ENCODE results near the gene ILF3. TPM values are rescaled to one million over a fixed set of nuclear protein-coding genes. Genes with fewer than 3 reads are reported as not detected.

The ILF3 gene
- polyA plus RNA-seq, 3 donors, result 34.4 to 189 (median 48.1) TPM

DNA sequence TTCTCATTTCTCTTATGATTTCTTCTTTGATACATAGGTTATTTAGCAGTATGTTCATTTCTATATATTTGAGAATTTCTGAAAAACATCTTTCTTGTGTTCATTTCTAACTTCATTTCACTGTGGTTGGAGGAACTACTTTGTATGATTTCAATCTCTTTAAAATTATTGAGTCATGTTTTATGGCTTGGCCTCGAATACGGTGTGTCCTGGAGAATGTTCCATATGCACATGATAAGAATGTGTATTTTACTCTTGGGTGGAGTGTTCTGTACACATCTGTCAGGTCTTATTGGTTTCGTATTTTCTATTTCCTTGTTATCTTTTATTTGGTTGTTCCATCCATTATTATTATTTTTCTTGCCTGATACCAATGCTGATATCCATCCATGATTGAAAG is 86.7 kb downstream of the ILF3 start:
- no peak overlapping the region for H3K4me3 ChIP-seq (replicated peaks in 1 of 3; ENCODE audit: low read depth in 2 of 3, low read length in 3 of 3)
- intact Hi-C loops (cut with micrococcal nuclease), result no loop called here
- H4K20me1 ChIP-seq (ENCODE audit: insufficient read depth, low read length), result peaks cover 98% of the 10 kb centered on the region
- Mint-ChIP-seq H3K4me3 (no peak overlapping the region), H3K27me3 (ENCODE audit: low read depth in 3 of 3) (no peaks in the 10 kb centered on the region), H3K36me3 (peaks cover 17 to 34% of the 10 kb centered on the region in 2 donors), H3K4me1 (peaks cover 78% of the 10 kb centered on the region), H3K27ac (peak overlapping the region in 4 of 7 donors; percentile 12 to 66 (median 27)), H3K9me3 (no peaks in the 10 kb centered on the region)
- H3K4me1 ChIP-seq (ENCODE audit: control insufficient read depth in 1 of 2, insufficient read depth in 2 of 2, low read length in 2 of 2), result peaks cover 55 to 64% of the 10 kb centered on the region in 2 donors
- no peak overlapping the region for H3K27ac ChIP-seq (ENCODE audit: low read depth in 1 of 2, low read length in 2 of 2)
- no peak overlapping the region for H3K4me2 ChIP-seq (replicated peaks; ENCODE audit: extremely low read depth, low read length, poor library complexity, severe bottlenecking)
- no peak overlapping the region for H3K9ac ChIP-seq (ENCODE audit: insufficient read depth, low read length, poor library complexity, severe bottlenecking)
- peaks cover 0 to 15% of the 10 kb centered on the region in 2 donors for H3K36me3 ChIP-seq (replicated peaks in 1 of 2; ENCODE audit: control insufficient read depth in 1 of 2, insufficient read depth in 2 of 2, low read length in 2 of 2)
- H3K9me3 ChIP-seq (replicated peaks in 1 of 2; ENCODE audit: control insufficient read depth in 1 of 2, insufficient read depth in 1 of 2, low read length in 2 of 2), result no peaks in the 10 kb centered on the region
- no peaks in the 10 kb centered on the region for H3K27me3 ChIP-seq (ENCODE audit: control insufficient read depth in 2 of 2, insufficient read depth in 2 of 2, low read length in 2 of 2)
- H2AFZ ChIP-seq (ENCODE audit: insufficient read depth, low read depth, low read length, poor library complexity, severe bottlenecking), result no peak overlapping the region
- TF ChIP-seq, protein P1, sequence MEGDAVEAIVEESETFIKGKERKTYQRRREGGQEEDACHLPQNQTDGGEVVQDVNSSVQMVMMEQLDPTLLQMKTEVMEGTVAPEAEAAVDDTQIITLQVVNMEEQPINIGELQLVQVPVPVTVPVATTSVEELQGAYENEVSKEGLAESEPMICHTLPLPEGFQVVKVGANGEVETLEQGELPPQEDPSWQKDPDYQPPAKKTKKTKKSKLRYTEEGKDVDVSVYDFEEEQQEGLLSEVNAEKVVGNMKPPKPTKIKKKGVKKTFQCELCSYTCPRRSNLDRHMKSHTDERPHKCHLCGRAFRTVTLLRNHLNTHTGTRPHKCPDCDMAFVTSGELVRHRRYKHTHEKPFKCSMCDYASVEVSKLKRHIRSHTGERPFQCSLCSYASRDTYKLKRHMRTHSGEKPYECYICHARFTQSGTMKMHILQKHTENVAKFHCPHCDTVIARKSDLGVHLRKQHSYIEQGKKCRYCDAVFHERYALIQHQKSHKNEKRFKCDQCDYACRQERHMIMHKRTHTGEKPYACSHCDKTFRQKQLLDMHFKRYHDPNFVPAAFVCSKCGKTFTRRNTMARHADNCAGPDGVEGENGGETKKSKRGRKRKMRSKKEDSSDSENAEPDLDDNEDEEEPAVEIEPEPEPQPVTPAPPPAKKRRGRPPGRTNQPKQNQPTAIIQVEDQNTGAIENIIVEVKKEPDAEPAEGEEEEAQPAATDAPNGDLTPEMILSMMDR (IDR thresholded peaks at IDR 0.05), result no peak
- peaks cover 100% of the 10 kb centered on the region for H3K79me2 ChIP-seq (ENCODE audit: insufficient read depth, low read length)
- no peak for DNase-seq
- WGBS (ENCODE audit: insufficient coverage), result no CpG with 5 or more reads among the region's 3 CpGs

Small RNA genes lying within 50 kb of the gene (small RNA-seq; reads per million reads assigned to genes)
- not detected for gene MIR638 (ENCODE audit: insufficient read length, low read depth)

Other genes with a start within 250 kb of the ILF3 start
- 10 to 100 TPM in 1 of 3 donors, 1 to 10 TPM in 2; 4.7 to 14.8 (median 5.8) TPM for gene PDE4A, start 233.8 kb upstream of the ILF3 start, polyA plus RNA-seq
- gene KEAP1, start 151.0 kb upstream of the ILF3 start, polyA plus RNA-seq, result 10 to 100 TPM; 26.0 to 32.6 (median 26.1) TPM
- gene S1PR5, start 136.9 kb upstream of the ILF3 start, polyA plus RNA-seq, result under 1 TPM in 2 of 3 donors, not detected in 1; 0.18 to 0.46 TPM
- gene ATG4D, start 110.4 kb upstream of the ILF3 start, polyA plus RNA-seq, result 10 to 100 TPM; 10.7 to 52.8 (median 11.9) TPM
- gene KRI1, start 88.3 kb upstream of the ILF3 start, polyA plus RNA-seq, result 10 to 100 TPM in 1 of 3 donors, 1 to 10 TPM in 2; 3.9 to 21.0 (median 6.1) TPM
- gene CDKN2D, start 85.4 kb upstream of the ILF3 start, polyA plus RNA-seq, result 100 to 1,000 TPM; 115 to 166 (median 130) TPM
- gene AP1M2, start 67.0 kb upstream of the ILF3 start, polyA plus RNA-seq, result under 1 TPM in 1 of 3 donors, not detected in 2; 0.36 TPM
- 10 to 100 TPM; 43.5 to 95.9 (median 69.4) TPM for gene SLC44A2, start 28.8 kb upstream of the ILF3 start, polyA plus RNA-seq
- gene QTRT1, start 47.1 kb downstream of the ILF3 start, polyA plus RNA-seq, result 10 to 100 TPM in 2 of 3 donors, 1 to 10 TPM in 1; 9.9 to 29.6 (median 12.3) TPM
- gene DNM2, start 63.7 kb downstream of the ILF3 start, polyA plus RNA-seq, result 100 to 1,000 TPM in 1 of 3 donors, 10 to 100 TPM in 2; 53.0 to 186 (median 69.5) TPM
- gene TMED1, start 181.9 kb downstream of the ILF3 start, polyA plus RNA-seq, result 10 to 100 TPM; 23.2 to 56.7 (median 51.3) TPM
- gene C19orf38, start 194.1 kb downstream of the ILF3 start, polyA plus RNA-seq, result 100 to 1,000 TPM; 134 to 174 (median 149) TPM
- gene CARM1, start 217.2 kb downstream of the ILF3 start, polyA plus RNA-seq, result 10 to 100 TPM in 1 of 3 donors, under 1 TPM in 2; 0.17 to 26.3 (median 0.29) TPM